GDM1 (cell line): ENCODE data around the gene MRO.
"Not testable (repeated sequence)": the region's sequence is repeated elsewhere in the genome, so short reads cannot be mapped to it uniquely, and the experiment has no call there.

Experiments
- DNase-seq: peaks from one replicate; lab custom pipeline; 2025; lab: John Stamatoyannopoulos, UW

Gene MRO

DNA sequence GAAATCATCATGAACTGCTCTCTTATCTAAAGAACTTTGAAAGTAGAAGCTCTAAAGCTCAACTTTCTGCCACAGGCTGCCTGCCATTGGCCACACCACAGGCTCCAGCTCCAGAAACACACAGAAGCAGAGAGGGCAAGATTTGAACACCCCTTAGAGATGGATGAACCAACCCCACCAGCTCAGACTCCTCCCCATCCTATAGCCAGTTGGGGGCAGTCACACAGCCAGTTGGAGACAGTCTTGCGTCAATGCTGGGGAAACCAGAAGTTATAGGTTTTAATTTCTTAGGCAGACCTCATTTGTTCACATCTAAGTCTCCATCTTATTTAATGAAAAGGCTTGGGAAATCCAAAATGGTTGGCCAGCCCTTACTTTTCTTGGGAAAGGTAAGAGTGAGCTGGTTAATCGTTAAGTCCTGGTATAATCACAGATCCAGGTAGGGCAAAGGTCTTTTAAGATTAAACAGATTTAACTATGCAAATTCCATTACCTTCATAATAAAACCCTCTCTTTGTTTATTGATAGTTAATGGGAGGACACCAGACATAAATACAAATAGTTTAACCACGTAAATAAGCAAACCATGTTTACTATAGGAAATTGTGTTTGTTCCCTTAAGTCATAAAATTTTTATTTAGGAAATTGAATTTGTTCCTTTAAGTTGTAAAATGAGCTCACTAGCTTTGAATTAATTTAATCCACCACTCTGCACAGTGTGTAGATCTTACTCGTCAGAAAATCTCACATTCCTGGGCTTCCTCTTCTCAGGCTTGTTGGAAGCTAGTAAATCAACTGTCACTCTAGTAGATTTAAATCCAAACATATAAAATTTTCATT is 28.0 kb downstream of the MRO start:
- DNase-seq: no peak

DNA sequence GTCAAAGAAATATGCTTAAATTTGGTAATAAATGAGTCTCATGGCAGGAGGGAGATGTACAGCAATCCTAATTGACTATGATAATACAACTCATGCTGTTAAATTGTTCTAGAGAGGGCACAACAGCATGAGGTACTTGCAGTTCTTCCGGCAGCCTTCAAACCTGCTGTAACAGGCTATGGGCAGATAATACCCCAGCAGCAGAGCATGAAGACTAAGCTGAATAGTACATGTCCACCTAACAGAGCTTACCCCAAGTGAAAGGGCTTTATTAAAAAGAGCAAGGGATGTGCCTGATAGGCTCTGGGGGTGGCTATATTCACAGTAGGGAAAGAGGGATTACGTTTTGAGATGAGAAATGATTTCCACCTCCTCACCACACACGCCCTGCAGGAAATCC is 28.9 kb downstream of the MRO start:
- DNase-seq: no peak

DNA sequence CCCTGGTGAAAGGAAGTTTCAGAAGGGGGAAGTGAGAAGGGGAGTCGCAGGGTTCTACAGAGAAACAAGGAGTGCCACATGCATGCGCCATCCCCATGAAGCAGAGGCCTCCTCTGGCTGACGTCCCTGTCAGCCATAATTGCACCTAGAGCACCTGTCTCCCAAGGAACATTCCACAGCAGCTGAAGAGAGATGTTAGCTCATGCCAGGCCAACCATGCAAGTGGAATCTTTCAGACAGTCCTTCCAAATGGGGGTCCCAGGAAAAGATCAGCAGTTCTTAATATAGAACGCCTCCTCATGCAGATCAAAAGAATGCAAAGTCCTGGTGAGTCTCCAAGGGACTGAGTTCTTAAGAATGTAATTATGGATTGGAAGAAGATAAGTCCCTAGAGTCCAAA is 29.6 kb downstream of the MRO start:
- no peak for DNase-seq

DNA sequence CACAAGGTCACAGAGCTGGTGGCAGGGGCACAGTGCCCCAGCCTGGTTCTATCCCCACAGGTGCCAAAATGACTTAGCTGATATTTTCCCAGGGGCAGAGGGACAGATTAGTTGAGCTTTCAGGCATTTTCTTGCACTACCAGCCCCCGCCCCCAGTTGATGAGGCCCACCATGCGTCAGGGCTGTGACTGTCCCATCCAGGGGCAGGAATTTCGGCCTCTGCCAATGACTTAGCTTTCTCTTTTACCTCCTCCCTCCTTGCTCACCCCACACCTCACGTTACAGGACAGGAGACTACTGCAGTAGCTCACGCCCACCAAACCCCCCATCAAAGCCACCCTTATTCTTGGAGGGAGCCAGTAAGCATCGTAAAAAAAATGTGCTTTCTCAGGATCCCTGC is 31.5 kb downstream of the MRO start:
- DNase-seq: no peak

DNA sequence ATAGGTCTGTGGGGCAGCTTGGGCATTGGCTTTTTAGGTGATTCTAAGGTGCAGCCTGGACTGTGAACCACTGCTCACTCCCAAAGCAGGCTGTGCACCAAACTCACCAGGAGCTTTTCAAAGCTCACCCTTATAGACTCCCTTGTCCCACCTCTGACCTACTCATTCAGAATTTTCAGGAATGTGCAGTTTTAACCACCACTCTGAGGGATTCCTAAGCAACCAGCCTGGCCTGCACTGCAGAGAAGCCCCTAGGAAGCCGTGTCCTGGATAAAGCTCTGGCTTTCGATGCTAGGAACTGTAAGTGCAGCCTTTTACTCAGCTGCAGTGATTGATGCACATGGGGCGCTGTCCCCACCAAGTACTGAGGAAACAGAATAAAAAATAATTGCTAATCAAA is 33.0 kb downstream of the MRO start:
- DNase-seq: no peak

DNA sequence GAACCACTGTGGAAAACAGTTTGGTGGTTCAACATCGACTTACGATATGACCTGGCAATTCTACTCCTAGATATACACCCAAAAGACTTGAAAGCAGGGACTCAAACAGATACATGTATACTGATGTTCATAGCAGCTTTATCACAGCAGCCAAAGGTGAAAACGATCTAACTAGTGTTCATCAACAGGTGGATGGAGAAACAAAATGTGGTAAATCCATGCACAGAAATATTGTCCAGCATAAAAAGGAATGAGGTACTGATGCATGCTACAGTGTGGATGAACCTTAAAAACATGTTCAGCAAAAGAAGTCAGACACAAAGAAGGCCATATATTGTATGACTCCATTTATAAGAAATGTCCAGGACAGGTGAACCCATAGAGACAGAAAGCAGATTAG is 36.3 kb downstream of the MRO start:
- DNase-seq: no peak

DNA sequence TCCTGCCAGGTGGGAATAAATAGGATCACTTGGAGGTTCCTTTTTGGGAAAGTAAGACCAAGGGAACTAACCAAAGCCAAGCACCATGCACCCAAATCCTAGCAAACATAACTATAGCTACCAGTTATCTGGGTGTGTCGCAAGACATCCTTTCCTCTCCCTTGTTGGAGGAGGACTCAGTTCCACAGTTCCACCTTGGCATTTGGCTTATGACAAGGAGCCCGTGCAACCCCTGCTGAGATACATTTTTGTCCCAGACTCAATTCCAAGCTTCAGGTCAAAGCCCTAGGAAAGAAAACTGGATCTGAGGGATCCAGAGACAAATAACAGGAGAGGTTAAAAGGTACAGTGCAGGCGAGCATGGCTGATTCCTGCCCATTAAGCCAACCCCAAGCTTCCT is 40.8 kb downstream of the MRO start:
- not testable (repeated sequence) for DNase-seq

DNA sequence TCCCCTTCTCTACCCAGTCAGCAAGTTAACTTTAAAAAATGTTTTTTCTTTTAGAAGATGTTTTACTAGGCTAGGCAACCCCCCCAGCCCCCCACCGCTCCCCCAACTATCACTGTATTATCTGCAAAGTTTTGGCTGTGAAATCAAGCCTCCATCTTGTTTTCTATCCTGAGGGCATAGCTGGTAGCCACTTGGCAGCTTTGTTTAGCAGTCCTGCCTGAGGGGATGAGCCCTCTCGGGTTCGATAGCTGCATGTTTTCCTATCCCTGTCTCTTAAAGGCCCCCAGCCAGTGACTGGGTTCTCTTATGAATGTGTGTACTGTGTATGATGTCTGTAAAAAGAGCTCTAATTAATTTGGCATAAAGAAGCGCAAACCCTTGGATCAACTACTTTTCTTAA is 43.4 kb downstream of the MRO start:
- DNase-seq: no peak

DNA sequence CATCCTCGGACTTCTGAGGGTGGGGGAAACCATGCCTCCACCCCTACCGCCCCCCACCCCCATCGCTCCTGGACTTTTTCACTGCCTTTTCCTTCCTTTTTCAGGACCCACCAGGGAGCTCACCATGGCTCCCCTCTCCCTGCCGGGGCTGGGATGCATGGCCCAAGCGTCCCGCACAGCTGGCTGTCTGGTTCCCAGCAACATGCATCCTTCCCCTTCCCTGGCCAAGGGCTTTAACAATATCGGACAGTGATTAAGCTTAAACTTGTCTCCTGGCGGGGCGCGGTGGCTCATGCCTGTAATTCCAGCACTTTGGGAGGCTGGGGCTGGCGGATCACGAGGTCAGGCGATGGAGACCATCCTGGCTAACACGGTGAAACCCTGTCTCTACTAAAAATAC is 44.1 kb downstream of the MRO start:
- no peak for DNase-seq

DNA sequence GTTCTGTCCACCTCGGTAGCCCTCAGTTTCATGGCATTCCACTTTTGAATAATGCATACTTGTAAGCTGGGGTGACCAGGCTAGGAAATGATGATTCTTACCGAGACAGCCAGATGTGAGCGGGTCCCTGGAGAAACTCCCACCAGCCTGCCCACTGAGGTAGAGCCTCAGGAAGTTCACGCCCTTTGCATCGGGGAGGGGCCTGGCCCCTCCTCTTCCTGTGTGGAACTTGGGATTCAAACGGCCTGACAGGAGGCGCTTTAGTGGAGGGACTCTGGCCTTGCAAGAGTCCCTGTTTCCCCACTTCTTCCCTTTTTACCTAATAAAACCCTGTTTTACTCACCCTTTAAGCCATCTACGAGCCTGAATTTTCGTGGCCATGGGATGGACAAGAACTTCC is 44.6 kb downstream of the MRO start:
- no peak for DNase-seq

DNA sequence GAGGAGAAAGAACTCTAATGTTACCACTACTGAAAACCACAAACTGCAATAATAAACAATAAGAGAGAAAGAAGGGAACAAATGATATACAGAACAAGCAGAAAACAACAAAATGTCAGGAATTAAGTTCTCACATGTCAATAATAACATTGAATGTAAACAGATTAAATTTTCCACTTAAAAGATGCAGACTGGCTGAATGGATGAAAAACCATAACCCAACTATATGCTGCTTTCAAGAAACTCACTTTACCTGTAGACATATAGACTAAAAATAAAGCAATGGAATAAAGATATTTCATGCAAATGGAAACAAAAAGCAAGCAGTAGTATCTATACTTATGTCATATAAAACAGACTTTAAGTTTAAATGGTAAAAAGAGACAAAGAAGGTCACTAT is 50.4 kb downstream of the MRO start:
- no peak for DNase-seq

DNA sequence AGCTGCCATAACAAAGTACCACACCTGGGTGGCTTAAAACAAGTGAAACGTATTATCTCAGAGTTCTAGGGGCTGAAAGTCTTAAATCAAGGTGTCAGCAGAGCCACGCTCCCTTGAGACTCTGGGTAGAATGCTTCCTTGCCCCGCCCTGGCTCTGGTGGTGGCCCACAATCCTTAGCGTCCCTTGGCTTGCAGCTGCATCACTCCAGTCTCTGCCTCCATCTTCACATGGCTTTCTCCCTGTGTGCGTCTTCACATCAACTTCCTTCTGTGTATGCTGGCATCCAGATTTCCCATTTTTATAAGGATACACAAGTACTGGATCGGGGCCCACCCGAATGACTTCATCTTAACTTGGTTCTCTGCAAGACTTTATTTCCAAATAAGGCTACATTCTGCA is 62.5 kb downstream of the MRO start:
- DNase-seq: no peak

DNA sequence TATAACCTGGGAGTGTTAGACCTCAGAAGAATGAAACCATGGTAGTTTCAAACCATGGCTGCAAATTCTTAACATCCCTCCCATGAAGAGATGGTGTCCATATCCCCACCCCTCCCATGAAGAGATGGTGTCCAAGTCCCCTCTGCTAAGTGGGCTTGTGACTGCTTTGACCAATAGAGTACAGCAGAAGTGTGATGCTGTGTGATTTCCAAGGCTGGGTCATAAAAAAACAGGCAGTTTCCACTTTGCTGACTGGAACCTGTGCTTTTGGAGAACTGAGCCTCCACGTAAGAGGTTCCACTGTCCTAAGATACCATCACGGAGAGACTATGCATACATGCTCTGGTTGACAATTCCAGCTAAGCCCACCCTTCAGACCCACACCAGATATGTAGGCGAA is 65.5 kb downstream of the MRO start:
- no peak for DNase-seq

DNA sequence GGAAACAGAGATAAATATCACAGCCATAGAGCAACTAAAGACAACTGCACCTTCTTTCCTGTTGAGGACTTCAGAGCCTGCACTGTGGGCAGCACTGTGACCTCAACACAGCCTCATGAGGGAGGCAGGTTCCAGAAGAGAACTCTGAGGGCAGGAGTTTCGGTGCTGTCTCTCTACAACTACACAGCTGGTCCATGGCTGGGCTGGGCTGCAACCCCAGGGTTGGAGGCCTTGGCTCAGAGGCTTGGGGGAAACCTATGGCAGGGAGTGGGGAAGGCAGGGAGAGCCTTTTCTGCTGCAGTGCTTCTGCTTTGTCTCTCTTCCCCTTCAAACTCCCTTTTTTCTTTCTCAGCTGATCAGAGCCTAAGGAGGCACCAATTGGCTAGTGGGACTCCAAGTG is 66.5 kb downstream of the MRO start:
- no peak for DNase-seq

DNA sequence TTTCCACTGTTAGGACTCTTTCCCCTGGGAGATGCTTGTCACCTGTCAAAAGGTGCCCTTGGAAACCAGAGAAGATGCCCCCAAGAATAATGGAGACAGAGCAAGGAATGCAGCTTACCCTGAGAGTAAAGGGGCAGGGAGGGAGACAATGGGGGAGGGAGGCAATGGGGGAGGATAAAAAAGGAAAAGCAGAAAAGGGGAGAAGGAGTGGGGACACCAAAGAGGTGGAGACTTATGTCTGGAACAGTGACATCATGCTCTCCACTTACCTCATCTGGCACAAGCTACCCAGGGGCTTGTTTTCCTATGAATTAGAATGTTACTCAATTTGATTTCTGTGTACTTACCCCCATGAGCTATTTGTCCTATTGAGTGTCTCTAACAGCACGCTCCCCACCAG is 67.9 kb downstream of the MRO start:
- no peak for DNase-seq

DNA sequence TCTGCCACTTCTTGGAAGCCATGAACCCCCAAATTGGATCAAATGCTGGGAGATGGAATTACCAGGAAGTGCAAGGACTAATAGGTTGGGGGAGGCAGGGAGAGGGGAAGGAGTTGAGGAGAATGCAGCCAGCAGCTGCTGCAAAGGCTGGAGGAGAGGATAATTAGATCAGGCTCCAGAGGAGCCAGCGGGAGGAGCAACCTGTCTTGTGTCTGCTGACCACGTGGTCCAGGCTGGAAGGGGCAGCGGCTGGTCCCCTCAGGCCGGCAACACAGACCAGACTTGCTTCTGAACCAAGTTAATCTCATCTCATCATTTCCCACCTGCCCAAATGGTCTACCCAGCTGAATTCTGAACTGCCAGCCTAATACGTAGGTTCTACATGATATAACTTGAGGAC is 68.3 kb downstream of the MRO start:
- no peak for DNase-seq

DNA sequence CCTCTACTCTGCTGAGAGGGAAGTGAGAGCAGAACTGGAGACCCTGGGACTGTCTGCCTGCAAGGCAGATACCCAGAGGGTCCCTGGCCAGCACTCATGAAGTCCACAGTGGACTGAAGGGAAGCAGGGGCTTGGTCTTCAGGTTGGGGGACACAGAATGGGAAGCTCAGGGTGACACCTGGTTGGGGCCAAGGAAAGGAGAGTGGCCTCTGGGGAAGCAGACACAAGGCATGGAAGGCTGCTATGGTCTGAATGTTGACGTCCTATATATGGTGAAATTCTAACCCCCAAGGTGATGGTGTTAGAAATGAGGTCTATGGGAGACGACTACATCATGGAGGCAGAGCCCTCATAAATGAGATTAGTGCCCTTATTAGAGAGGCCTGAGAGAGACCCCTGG is 69.3 kb downstream of the MRO start:
- no peak for DNase-seq

DNA sequence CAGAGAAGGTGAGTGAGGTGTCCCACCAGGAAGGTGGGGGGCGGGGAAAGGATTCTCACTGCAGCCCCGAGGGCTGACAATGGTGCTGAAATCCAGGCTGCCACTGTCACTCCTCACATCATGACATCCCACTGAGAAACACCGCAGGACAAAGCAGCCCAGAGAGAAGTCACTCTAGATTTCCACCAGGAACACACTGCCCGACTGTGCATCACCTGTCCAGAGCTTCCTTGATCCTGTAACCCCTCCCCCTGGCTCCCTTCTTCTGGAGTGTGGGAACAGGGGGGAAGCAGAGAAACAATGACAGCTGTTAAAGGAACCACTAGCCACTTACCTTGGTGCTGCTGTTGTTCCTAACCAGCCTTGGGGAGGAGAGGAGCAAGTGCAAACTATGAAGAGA is 69.9 kb downstream of the MRO start:
- DNase-seq: no peak

DNA sequence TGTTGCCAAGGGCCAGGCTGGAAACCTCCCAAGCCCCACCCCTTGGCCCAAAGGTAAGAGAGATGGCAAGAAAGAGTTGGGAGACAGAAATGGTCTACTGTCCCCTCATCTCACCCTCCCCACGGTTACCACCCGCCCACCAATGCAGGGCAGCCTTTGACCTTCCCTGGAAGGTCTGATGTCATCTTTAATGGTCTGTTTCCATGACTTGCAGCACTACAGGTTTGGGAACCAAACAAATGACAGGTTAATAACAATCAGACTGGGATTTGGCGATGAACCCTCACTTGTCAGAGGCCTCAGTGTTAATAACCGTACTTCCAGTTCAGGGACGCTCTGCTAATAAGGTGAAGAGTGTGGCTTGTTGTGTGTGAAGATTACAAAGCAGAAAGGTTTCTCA is 70.4 kb downstream of the MRO start:
- DNase-seq: no peak

DNA sequence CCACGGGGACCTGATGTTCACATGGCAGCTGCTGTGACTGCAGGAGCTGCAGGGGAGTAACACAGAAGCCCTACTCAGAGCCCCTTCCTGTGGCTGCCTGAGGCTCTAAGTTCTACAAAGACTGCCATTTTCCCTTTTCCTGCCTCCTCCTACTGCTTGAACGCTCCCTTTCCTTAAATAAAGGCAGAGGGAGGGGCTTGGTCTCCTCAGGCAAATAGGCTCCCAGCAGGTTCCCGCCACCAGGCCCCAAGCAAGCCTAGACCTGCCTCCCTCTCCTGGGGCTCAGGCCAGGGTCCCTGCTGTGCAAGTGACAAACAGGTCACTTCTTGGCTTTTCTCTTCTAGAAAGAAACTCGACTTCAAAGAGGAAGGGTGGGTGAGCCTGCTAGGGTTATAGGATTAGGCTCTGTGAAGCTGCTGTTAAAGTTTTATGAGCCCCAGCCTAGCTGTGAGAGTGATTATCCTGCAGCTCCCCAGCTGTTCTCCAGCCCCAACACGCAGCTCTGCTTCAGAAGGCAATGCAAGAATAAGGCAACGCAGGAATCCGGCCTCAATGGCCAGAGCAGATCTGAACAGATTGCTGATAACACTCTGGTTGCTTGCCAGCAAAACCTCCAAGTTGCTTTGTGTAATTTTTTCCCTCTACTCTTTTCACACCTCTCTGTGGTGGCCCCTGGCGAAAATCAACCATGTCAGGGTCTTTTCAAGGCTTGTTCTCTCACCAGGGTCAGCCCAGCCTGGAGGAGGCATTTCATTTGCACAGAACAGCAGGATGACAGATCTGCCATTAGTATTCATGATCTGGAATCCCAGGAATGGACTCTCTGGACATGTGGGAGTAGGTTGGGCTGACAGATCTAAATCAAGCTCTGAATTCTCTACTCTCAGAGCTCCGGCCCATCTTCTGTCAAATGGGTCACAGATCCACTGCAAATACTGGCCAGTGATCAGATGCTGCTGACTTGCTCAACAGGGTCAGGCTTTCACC is 71.3 kb downstream of the MRO start:
- no peak for DNase-seq

DNA sequence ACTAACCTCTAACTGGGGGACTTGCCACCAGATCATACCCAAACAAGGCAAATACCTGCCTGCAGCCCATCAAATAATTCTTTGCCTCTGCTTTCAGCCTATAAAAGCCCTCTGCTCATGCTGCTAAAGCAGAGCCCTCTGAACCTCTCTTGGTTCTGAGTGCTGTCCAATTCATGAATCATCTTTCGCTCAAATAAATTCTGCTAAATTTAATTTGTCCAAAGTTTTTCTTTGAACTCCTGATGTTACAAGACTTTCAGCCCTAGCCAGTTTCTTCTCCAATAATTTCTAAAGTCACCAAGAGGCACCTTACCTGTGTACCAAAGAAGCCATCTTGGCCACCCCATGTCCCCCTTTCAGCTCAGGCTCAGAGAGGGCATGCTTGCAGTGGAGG is 72.0 kb downstream of the MRO start:
- DNase-seq: no peak

DNA sequence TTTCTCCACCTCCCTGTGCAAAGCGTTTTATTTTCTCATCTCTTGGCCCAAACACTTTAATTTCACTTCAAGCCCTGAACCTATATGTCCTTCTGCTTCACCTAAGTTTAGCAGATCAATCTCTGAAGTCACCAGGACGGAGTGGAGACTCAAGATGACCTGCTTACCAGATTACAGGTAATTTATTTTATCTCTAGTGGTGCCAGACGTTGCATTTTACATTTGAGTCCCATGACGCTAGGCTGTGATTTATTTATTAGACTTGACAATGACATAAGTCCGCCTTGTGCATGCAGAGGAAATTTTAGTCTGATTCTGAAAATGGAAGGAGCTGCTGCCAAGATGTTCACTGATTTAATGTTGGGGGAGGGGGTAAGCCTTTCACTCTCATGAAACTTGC is 73.9 kb downstream of the MRO start:
- no peak for DNase-seq
